NB4 (cell line): ENCODE results near the gene COL5A1.

Source experiments
- CTCF ChIP-seq: IDR thresholded peaks from one replicate; pipeline ENCODE4 v1.5.1; 2012; ENCODE audit warnings: low read depth, low read length
- MYC ChIP-seq: IDR thresholded peaks from 2 replicates; pipeline ENCODE4 v1.6.1; 2011; ENCODE audit warnings: low read depth, low read length
- POLR2A ChIP-seq: IDR thresholded peaks from 2 replicates; pipeline ENCODE4 v1.6.1; 2011; ENCODE audit warnings: mild to moderate bottlenecking; ENCODE audit not compliant: insufficient read length; ENCODE audit errors: extremely low read depth
- TF ChIP-seq, protein P1 (sequence below): IDR thresholded peaks from 2 replicates; pipeline ENCODE4 v1.6.1; 2011; ENCODE audit warnings: low read depth, low read length

- TF ChIP-seq CTCF (no peak), POLR2A (no peak), MYC (no peak)
- TF ChIP-seq, protein P1, sequence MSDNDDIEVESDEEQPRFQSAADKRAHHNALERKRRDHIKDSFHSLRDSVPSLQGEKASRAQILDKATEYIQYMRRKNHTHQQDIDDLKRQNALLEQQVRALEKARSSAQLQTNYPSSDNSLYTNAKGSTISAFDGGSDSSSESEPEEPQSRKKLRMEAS, result no peak
These were observed 20.2 kb downstream of the COL5A1 start for GRCh38 chr9:134661791-134662142.
